ENCODE measurements around the gene HACD3. TPM values are rescaled to one million over a fixed set of nuclear protein-coding genes. Genes with fewer than 3 reads are reported as not detected.
A peak's percentile ranks its signal among the peaks of the same experiment; 100 is the strongest.

Gene HACD3
- total and polyA plus RNA-seq, 9 of the 15 experiments (the other 6 are each of a cell fraction or from before 2014, with no cell fraction given), result 48.1 to 117 (median 72.8) TPM

- TF ChIP-seq, protein P1, sequence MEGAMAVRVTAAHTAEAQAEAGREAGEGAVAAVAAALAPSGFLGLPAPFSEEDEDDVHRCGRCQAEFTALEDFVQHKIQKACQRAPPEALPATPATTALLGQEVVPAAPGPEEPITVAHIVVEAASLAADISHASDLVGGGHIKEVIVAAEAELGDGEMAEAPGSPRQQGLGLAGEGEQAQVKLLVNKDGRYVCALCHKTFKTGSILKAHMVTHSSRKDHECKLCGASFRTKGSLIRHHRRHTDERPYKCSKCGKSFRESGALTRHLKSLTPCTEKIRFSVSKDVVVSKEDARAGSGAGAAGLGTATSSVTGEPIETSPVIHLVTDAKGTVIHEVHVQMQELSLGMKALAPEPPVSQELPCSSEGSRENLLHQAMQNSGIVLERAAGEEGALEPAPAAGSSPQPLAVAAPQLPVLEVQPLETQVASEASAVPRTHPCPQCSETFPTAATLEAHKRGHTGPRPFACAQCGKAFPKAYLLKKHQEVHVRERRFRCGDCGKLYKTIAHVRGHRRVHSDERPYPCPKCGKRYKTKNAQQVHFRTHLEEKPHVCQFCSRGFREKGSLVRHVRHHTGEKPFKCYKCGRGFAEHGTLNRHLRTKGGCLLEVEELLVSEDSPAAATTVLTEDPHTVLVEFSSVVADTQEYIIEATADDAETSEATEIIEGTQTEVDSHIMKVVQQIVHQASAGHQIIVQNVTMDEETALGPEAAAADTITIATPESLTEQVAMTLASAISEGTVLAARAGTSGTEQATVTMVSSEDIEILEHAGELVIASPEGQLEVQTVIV (CRISPR knock-in tag; IDR thresholded peaks at IDR 0.05; ENCODE audit: borderline replicate concordance), result no peak
- no peak for TF ChIP-seq SIN3A (IDR thresholded peaks at IDR 0.05; ENCODE audit: borderline replicate concordance in 2 of 2, control insufficient read depth in 1 of 2, low read depth in 2 of 2, low read length in 2 of 2)
- TF ChIP-seq SMAD4 (CRISPR knock-in tag; conservative IDR thresholded peaks at IDR 0.05), result no peak
- no peak for TF ChIP-seq SMARCA4 (IDR thresholded peaks at IDR 0.05)
- TF ChIP-seq ZBTB17 (CRISPR knock-in tag; IDR thresholded peaks at IDR 0.05), result 0 out of 2 replicates have a peak, but pooled peaks have one; percentile 42
- TF ChIP-seq, protein P2, sequence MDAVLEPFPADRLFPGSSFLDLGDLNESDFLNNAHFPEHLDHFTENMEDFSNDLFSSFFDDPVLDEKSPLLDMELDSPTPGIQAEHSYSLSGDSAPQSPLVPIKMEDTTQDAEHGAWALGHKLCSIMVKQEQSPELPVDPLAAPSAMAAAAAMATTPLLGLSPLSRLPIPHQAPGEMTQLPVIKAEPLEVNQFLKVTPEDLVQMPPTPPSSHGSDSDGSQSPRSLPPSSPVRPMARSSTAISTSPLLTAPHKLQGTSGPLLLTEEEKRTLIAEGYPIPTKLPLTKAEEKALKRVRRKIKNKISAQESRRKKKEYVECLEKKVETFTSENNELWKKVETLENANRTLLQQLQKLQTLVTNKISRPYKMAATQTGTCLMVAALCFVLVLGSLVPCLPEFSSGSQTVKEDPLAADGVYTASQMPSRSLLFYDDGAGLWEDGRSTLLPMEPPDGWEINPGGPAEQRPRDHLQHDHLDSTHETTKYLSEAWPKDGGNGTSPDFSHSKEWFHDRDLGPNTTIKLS (IDR thresholded peaks at IDR 0.05; ENCODE audit: borderline replicate concordance, low read depth), result no peak
- no peak for TF ChIP-seq NR3C1 (CRISPR knock-in tag; IDR thresholded peaks at IDR 0.05)
- TF ChIP-seq RFX7 (CRISPR knock-in tag; IDR thresholded peaks at IDR 0.05), result no peak
- no peak for TF ChIP-seq PML (IDR thresholded peaks at IDR 0.05; ENCODE audit: low read length)
- TF ChIP-seq, protein P3, sequence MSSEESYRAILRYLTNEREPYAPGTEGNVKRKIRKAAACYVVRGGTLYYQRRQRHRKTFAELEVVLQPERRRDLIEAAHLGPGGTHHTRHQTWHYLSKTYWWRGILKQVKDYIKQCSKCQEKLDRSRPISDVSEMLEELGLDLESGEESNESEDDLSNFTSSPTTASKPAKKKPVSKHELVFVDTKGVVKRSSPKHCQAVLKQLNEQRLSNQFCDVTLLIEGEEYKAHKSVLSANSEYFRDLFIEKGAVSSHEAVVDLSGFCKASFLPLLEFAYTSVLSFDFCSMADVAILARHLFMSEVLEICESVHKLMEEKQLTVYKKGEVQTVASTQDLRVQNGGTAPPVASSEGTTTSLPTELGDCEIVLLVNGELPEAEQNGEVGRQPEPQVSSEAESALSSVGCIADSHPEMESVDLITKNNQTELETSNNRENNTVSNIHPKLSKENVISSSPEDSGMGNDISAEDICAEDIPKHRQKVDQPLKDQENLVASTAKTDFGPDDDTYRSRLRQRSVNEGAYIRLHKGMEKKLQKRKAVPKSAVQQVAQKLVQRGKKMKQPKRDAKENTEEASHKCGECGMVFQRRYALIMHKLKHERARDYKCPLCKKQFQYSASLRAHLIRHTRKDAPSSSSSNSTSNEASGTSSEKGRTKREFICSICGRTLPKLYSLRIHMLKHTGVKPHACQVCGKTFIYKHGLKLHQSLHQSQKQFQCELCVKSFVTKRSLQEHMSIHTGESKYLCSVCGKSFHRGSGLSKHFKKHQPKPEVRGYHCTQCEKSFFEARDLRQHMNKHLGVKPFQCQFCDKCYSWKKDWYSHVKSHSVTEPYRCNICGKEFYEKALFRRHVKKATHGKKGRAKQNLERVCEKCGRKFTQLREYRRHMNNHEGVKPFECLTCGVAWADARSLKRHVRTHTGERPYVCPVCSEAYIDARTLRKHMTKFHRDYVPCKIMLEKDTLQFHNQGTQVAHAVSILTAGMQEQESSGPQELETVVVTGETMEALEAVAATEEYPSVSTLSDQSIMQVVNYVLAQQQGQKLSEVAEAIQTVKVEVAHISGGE (CRISPR knock-in tag; IDR thresholded peaks at IDR 0.05), result 0 out of 6 replicates have a peak, but pooled peaks of 1 of the 3 experiments have one; percentile 3
- no peak for TF ChIP-seq DEAF1 (CRISPR knock-in tag; IDR thresholded peaks at IDR 0.05)
- TF ChIP-seq KDM4B (IDR thresholded peaks at IDR 0.05; ENCODE audit: borderline replicate concordance in 2 of 2, low read depth in 1 of 2), result no peak
- TF ChIP-seq HNRNPL (IDR thresholded peaks at IDR 0.05; ENCODE audit: low read depth, low read length), result no peak
- TF ChIP-seq SNRNP70 (optimal IDR thresholded peaks at IDR 0.05; ENCODE audit: low read depth, low read length), result no peak
- no peak for TF ChIP-seq ZBED1 (IDR thresholded peaks at IDR 0.05)
- TF ChIP-seq CC2D1A (IDR thresholded peaks at IDR 0.05), result no peak
- TF ChIP-seq CREB3 (tag; conservative IDR thresholded peaks at IDR 0.05; ENCODE audit: low read depth), result peak; percentile 77; the same call in 1 of the 2 replicates
- no peak for TF ChIP-seq CCAR2 (IDR thresholded peaks at IDR 0.05; ENCODE audit: low read depth, low read length)
- TF ChIP-seq MED1 (CRISPR knock-in tag; IDR thresholded peaks at IDR 0.05; ENCODE audit: borderline replicate concordance), result no peak
Observed at GRCh38 chr15:65512189-65512588, 18.1 kb upstream of the HACD3 start (continued).

All from K562 (cell line).